Tibial artery (tissue), 4 donors: ENCODE results near the gene MACROD2.

Experiments used
- DNase-seq, 2 donors: peaks; one replicate each; pipeline ENCODE4 v3.0.0-alpha.2; 2019
- H3K27ac ChIP-seq, 2 donors: fragments of 200-600 bp; sonication (generic) in 1 of 2; 1 replicate in 1 of 2; 2 replicates in 1 of 2; pipeline ENCODE4 v1.5.1; 2018 to 2019; ENCODE audit warnings: mild to moderate bottlenecking in 1 of 2
- H3K27me3 ChIP-seq, 2 donors: fragments of 200-600 bp; sonication (generic) in 1 of 2; one replicate each; pipeline versions ENCODE4 v1.5.1 to v1.6.0; 2016 to 2019
- H3K36me3 ChIP-seq, 3 donors: fragments of 200-600 bp; sonication (generic) in 2 of 3; one replicate each; pipeline ENCODE4 v1.5.1; 2016 to 2019; ENCODE audit warnings: mild to moderate bottlenecking in 2 of 3
- H3K4me1 ChIP-seq, 4 donors: fragments of 200-600 bp; sonication (generic) in 2 of 4; 1 replicate in 3 of 4; 2 replicates in 1 of 4; pipeline ENCODE4 v1.5.1; 2016 to 2019
- H3K4me3 ChIP-seq, 2 donors: fragments of 200-600 bp; sonication (generic) in 1 of 2; 1 replicate in 1 of 2; 2 replicates in 1 of 2; pipeline ENCODE4 v1.5.1; 2018 to 2019; ENCODE audit warnings: mild to moderate bottlenecking in 2 of 2
- H3K9me3 ChIP-seq, 3 donors: fragments of 200-600 bp; sonication (generic) in 1 of 3; one replicate each; pipeline ENCODE4 v1.5.1; 2016 to 2019
- CTCF ChIP-seq, 2 experiments: fragments of 200-600 bp in 1 of 2; fragments of 450-650 bp in 1 of 2; IDR thresholded peaks; one replicate each; pipeline ENCODE4 v1.5.1; 2017 to 2019; ENCODE audit warnings: antibody characterized with exemption in 2 of 2, mild to moderate bottlenecking in 1 of 2, moderate library complexity in 1 of 2
- intact Hi-C: fragments of 100-400 bp; cut with DNase I; formaldehyde crosslinking; loops from one replicate; pipeline ENCODE4 v1.15.0; 2023; ENCODE audit warnings: low total_unique reads

Gene MACROD2

GRCh38 chr20:15642676-15643075 is 1647.4 kb downstream of the MACROD2 start:
- Histone ChIP-seq H3K36me3 (no peaks in the 10 kb centered on the region), H3K27me3 (no peaks in the 10 kb centered on the region), H3K9me3 (no peaks in the 10 kb centered on the region), H3K4me3 (no peak overlapping the region), H3K27ac (peak overlapping the region in 1 of 2 donors; percentile 36), H3K4me1 (peaks cover 0 to 35% (median 21%) of the 10 kb centered on the region in 4 donors)
- TF ChIP-seq CTCF (IDR thresholded peaks at IDR 0.05) = no peak
- intact Hi-C loops = no loop called here
- peak in 1 of 2 donors; percentile 65 for DNase-seq

- DNase-seq = no peak
- intact Hi-C loops = no loop called here
- Histone ChIP-seq H3K4me1 (peaks cover 0 to 34% (median 17%) of the 10 kb centered on the region in 4 donors), H3K27me3 (no peaks in the 10 kb centered on the region), H3K9me3 (no peaks in the 10 kb centered on the region), H3K27ac (no peak overlapping the region), H3K4me3 (no peak overlapping the region), H3K36me3 (no peaks in the 10 kb centered on the region)
- no peak for TF ChIP-seq CTCF (IDR thresholded peaks at IDR 0.05)
Observed at GRCh38 chr20:15643713-15644112, 1648.4 kb downstream of the MACROD2 start.

GRCh38 chr20:15645816-15646215 is 1650.5 kb downstream of the MACROD2 start:
- no peak for DNase-seq
- Histone ChIP-seq H3K27me3 (no peaks in the 10 kb centered on the region), H3K36me3 (no peaks in the 10 kb centered on the region), H3K4me1 (peaks cover 0 to 36% (median 17%) of the 10 kb centered on the region in 4 donors), H3K4me3 (no peak overlapping the region), H3K9me3 (no peaks in the 10 kb centered on the region), H3K27ac (no peak overlapping the region)
- TF ChIP-seq CTCF (IDR thresholded peaks at IDR 0.05) = no peak
- intact Hi-C loops = no loop called here

GRCh38 chr20:15653396-15654207 is 1658.3 kb downstream of the MACROD2 start:
- Histone ChIP-seq H3K27me3 (no peaks in the 10 kb centered on the region), H3K36me3 (no peaks in the 10 kb centered on the region), H3K4me1 (peaks cover 0 to 36% (median 6%) of the 10 kb centered on the region in 4 donors), H3K9me3 (no peaks in the 10 kb centered on the region), H3K27ac (no peak overlapping the region), H3K4me3 (no peak overlapping the region)
- intact Hi-C loops = no loop called here
- DNase-seq = no peak
- no peak for TF ChIP-seq CTCF (IDR thresholded peaks at IDR 0.05)

- Histone ChIP-seq H3K27me3 (no peaks in the 10 kb centered on the region), H3K36me3 (no peaks in the 10 kb centered on the region), H3K9me3 (no peaks in the 10 kb centered on the region), H3K27ac (no peak overlapping the region), H3K4me3 (no peak overlapping the region), H3K4me1 (peaks cover 0 to 34% (median 6%) of the 10 kb centered on the region in 4 donors)
- intact Hi-C loops = no loop called here
- DNase-seq = no peak
- TF ChIP-seq CTCF (IDR thresholded peaks at IDR 0.05) = peak in 1 of 2 experiments; percentile 12
Observed at GRCh38 chr20:15654208-15654649, 1658.9 kb downstream of the MACROD2 start.
